ENCODE measurements around the gene HOTAIR.

HOTAIR gene

DNA sequence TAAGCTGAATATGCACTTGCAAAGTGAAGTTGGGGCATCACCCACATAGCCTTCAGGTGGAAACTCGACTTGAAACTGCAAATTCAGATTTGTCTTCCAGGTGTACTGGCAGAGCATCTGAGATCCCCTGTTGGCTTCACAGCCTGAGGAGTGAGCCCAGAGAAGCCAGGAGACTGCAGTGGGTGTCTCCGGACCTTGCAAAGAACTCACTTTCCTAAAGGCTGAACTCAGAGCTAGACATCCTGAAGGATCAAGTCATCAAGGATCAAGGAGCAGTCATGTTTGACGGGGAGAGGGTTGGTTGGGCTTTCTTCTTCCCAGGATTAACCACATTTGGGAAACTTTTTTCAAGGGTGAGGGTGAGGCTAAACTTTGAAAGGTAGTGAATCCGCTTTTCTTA is 45.2 kb downstream of the HOTAIR start:
- no peak for DNase-seq (ENCODE audit: low read depth in 2 of 2)

DNA sequence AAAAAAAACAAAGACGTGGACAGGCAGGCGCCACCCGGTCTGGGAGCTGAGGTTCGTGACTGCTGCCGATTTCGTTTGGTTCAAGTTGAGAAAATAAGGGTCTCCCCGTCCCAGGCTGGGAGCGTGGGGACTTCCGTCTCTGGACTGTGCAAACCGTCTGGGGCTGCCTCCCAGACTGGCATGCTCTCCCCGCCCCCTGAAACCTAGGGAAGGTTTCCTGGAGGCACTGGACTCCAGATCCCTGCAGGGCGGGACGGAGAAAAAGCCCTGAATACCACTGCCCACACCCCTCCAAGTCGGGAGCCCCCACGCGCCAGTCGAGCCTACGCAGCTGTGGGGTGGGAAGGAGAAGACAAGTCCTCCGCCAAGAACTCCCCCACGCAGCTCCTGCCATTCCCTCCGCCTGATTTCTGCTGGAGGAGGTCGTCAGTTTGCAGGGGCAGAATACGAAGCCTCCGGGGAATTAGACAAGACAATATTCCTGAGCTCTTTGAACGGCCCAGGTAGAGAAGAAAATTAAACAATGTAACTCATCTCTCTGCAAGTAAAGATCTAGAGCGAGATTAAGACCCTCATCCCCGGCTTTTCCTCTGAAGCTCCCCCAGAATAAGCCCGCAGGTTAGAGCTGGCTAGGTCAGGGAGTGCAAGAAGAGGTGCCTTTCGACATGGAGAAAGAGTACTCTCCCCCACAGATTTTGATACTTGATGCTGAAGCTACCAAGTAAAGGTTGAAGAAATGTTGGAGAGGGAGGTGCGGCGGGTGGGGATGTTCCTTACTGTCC is 46.5 kb downstream of the HOTAIR start:
- no peak for DNase-seq (ENCODE audit: low read depth in 2 of 2)

DNA sequence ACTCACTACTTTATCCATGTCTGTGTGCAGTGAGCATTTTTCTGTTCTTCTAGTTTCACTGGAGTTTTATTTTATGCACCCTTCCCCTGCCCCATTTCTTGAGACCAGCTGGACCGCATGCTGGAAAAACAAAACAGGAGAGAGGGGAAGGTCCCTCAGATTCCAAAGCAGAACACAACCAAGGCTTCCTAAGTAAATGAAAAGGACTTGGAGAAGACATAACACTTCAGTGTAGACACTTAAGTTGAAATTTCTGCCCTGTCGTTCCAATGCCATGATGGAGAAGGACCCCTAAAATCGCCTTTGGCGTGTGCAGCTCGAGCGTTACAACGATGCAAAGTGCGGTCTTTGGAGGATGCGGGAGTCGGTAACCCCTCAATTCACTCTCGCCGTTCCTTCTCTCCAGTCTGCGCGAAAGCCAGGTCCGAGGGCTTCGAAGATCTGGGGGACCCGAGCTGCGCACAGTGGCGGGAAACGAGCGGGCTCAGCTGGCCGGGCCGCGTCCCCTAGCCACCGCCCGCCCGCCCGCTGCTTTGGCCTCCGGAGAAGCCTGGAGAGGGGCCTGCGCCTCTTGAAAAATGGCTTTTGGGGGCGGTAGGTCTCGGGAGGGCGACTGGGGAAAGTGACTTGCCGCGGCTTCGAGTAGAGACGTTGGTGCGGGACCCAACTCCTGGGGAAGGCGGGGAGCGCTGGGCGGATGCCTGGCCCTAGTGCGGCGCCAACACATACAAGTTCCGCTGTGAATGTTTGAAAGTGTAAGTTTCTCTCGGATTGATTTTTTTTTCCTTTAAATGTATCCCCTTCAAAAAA is 47.3 kb downstream of the HOTAIR start:
- DNase-seq (ENCODE audit: low read depth in 2 of 2): no peak

DNA sequence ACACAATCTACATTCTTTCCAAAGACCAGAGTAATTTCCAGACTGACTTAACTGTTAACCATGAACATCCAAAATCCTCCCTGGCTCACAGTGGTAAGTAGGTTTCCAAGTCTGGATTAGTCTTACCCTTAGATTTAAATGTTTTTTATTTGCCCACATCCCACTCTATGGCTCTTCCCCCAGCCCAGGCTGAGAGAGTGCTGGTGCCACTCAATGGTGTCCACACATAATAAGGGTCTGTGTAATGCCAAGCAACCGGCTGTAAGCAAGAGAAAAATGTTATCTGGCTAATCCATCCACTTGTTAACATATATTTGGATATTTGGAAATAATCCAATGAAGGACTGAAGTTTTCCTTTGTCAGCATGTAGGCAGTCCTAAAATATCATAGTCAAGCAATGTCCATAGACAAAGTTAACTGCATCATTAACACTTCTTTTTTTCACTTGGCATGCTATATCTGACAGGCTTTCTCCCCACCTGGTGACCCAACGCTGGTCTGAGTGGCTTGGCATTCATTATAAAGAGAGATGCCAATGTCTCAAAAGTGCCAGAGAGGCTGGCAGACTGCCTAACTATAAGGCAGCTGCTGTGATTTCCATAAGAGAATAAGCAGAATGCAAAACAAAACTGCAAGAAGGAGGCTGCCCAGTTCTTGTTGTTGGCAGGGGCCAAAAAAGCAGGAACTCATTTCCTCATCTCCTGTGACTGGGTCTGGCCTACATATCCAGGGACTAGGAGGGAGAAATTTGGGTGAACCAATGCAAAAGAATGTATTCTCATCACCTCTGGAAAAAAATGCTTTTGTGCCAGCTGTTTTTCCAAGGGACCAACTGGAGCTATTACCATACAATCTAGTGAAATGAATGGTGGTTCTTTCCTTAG is 50.0 kb downstream of the HOTAIR start:
- DNase-seq (ENCODE audit: low read depth in 2 of 2): no peak

DNA sequence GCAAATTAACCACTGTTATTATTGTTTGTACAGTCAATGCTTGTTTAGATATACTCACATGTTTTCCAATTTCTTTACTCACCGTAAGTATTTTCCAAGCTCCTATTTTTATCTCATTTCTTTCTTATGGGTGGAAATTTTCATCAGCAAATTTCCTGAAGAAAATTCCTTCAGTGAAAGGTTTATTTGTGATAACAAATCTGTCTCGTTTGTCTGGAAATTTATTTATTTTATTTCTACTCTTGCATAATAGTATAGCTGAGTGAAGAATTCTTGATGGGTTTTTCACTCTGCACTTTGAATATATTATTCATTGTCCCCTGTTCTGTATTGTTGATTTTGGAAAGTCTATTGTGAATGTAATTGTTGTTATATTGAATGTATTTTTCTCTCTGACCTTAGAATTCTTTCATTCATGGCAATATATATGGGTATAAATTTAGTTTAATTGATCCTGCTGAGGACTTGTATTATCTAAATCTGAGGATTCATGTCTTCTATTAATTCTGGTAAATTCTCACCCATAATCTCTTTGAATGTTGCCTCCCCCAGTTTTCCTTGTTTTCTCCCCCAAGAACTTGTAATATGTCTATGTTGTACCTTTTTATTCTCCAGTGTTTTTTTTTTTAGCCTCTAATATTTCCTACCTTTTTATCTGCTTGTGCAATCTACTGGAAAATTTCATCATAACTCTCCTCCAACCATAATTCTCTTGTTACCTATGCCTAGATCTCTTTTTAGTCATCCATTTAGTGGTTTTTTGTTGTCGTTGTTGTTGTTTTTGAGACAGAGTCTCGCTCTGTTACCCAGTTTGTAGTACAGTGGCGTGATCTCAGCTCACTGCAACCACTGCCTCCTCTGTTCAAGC is 57.7 kb downstream of the HOTAIR start:
- DNase-seq (ENCODE audit: low read depth in 2 of 2): no peak
